ENCODE results near the gene PRTN3. TPM values are rescaled to one million over a fixed set of nuclear protein-coding genes. Genes with fewer than 3 reads are reported as not detected.
"Not testable (repeated sequence)": the region's sequence is repeated elsewhere in the genome, so short reads cannot be mapped to it uniquely, and the experiment has no call there.

PRTN3 gene
- total and polyA plus RNA-seq, 5 donors from 2014 or later, result not detected

- DNase-seq, result no peak
- H3K4me1 ChIP-seq (ENCODE audit: control insufficient read depth, insufficient read depth, low read length, poor library complexity, severe bottlenecking), result peaks cover 19% of the 10 kb centered on the region
- Mint-ChIP-seq H3K4me1 (peaks cover 4 to 53% (median 13%) of the 10 kb centered on the region in 4 donors), H3K36me3 (no peaks in the 10 kb centered on the region), H3K27me3 (peaks cover 5% of the 10 kb centered on the region), H3K4me3 (peak overlapping the region; percentile 32 to 82 (median 71)), H3K9me3 (no peaks in the 10 kb centered on the region), H3K27ac (peak overlapping the region in 2 of 3 donors; percentile 17 to 62)
- no peak for ATAC-seq (ENCODE audit: low read depth in 2 of 2)
- H3K27me3 ChIP-seq (ENCODE audit: control insufficient read depth, insufficient read depth, low read length), result no peaks in the 10 kb centered on the region
- H3K4me3 ChIP-seq (ENCODE audit: low read depth, low read length), result no peak overlapping the region
- no peak overlapping the region for H3K27ac ChIP-seq (ENCODE audit: insufficient read depth, low read length, poor library complexity, severe bottlenecking)
- peaks cover 40% of the 10 kb centered on the region for H3K36me3 ChIP-seq (ENCODE audit: control insufficient read depth, insufficient read depth, low read length)
- H3K9me3 ChIP-seq (ENCODE audit: control insufficient read depth in 2 of 2, low read length in 2 of 2), result no peaks in the 10 kb centered on the region
Observed at GRCh38 chr19:889662-890295, 49.0 kb downstream of the PRTN3 start.

GRCh38 chr19:890831-891230 is 50.0 kb downstream of the PRTN3 start:
- H3K36me3 Mint-ChIP-seq, result no peaks in the 10 kb centered on the region
- no peak for ATAC-seq (ENCODE audit: low read depth in 2 of 2)
- H3K4me1 Mint-ChIP-seq, result peaks cover 4 to 57% (median 14%) of the 10 kb centered on the region in 4 donors
- no peak overlapping the region for H3K27ac ChIP-seq (ENCODE audit: insufficient read depth, low read length, poor library complexity, severe bottlenecking)
- peaks cover 33% of the 10 kb centered on the region for H3K36me3 ChIP-seq (ENCODE audit: control insufficient read depth, insufficient read depth, low read length)
- H3K4me3 ChIP-seq (ENCODE audit: low read depth, low read length), result no peak overlapping the region
- no peaks in the 10 kb centered on the region for H3K9me3 ChIP-seq (ENCODE audit: control insufficient read depth in 2 of 2, low read length in 2 of 2)
- peak overlapping the region; percentile 75 to 80 (median 78) for H3K4me3 Mint-ChIP-seq
- peaks cover 5% of the 10 kb centered on the region for H3K27me3 Mint-ChIP-seq
- no peaks in the 10 kb centered on the region for H3K9me3 Mint-ChIP-seq
- H3K4me1 ChIP-seq (ENCODE audit: control insufficient read depth, insufficient read depth, low read length, poor library complexity, severe bottlenecking), result peaks cover 19% of the 10 kb centered on the region
- H3K27me3 ChIP-seq (ENCODE audit: control insufficient read depth, insufficient read depth, low read length), result no peaks in the 10 kb centered on the region
- peak overlapping the region; percentile 17 to 73 (median 52) for H3K27ac Mint-ChIP-seq
- DNase-seq, result no peak

- H3K9me3 ChIP-seq (ENCODE audit: control insufficient read depth in 2 of 2, low read length in 2 of 2); H3K36me3 Mint-ChIP-seq; H3K27me3 ChIP-seq (ENCODE audit: control insufficient read depth, insufficient read depth, low read length); ATAC-seq (ENCODE audit: low read depth in 2 of 2); H3K27me3 Mint-ChIP-seq; H3K9me3 Mint-ChIP-seq; DNase-seq: not testable (repeated sequence)
- Mint-ChIP-seq H3K27ac (peak overlapping the region in 2 of 3 donors; percentile 66 to 73), H3K4me1 (peaks cover 4 to 58% (median 14%) of the 10 kb centered on the region in 4 donors), H3K4me3 (peak overlapping the region; percentile 76 to 93 (median 84))
- H3K27ac ChIP-seq (ENCODE audit: insufficient read depth, low read length, poor library complexity, severe bottlenecking), result peak overlapping the region; percentile 88
- peaks cover 19% of the 10 kb centered on the region for H3K4me1 ChIP-seq (ENCODE audit: control insufficient read depth, insufficient read depth, low read length, poor library complexity, severe bottlenecking)
- peak overlapping the region; percentile 48 for H3K4me3 ChIP-seq (ENCODE audit: low read depth, low read length)
- H3K36me3 ChIP-seq (ENCODE audit: control insufficient read depth, insufficient read depth, low read length), result peaks cover 28% of the 10 kb centered on the region
Observed at GRCh38 chr19:891421-892200, 50.8 kb downstream of the PRTN3 start.

GRCh38 chr19:892243-892893 is 51.6 kb downstream of the PRTN3 start:
- no peak for ATAC-seq (ENCODE audit: low read depth in 2 of 2)
- Histone ChIP-seq H3K36me3 (ENCODE audit: control insufficient read depth, insufficient read depth, low read length) (peaks cover 30% of the 10 kb centered on the region), H3K9me3 (ENCODE audit: control insufficient read depth in 2 of 2, low read length in 2 of 2) (no peaks in the 10 kb centered on the region), H3K4me1 (ENCODE audit: control insufficient read depth, insufficient read depth, low read length, poor library complexity, severe bottlenecking) (peaks cover 19% of the 10 kb centered on the region), H3K4me3 (ENCODE audit: low read depth, low read length) (peak overlapping the region; percentile 48), H3K27me3 (ENCODE audit: control insufficient read depth, insufficient read depth, low read length) (no peaks in the 10 kb centered on the region), H3K27ac (ENCODE audit: insufficient read depth, low read length, poor library complexity, severe bottlenecking) (peak overlapping the region; percentile 88)
- Mint-ChIP-seq H3K36me3 (peaks cover 7% of the 10 kb centered on the region), H3K9me3 (no peaks in the 10 kb centered on the region), H3K27me3 (peaks cover 5% of the 10 kb centered on the region), H3K4me3 (peak overlapping the region; percentile 74 to 93 (median 84)), H3K27ac (peak overlapping the region; percentile 62 to 97 (median 66)), H3K4me1 (peaks cover 4 to 60% (median 14%) of the 10 kb centered on the region in 4 donors)
- no peak for DNase-seq

GRCh38 chr19:892894-893689 is 52.3 kb downstream of the PRTN3 start, which contains the start of the genes MED16 and RNU6-9:
MED16 (minus strand) TSS chr19:893187; CDS start chr19:891131, 2,056 bp downstream.
RNU6-9 (plus strand) TSS chr19:893484.
- H3K27ac Mint-ChIP-seq, result peak within 1 kb of the TSS; percentile 97 to 100 (median 99)
- peaks cover 7% of the 10 kb centered on the region for H3K36me3 Mint-ChIP-seq
- Histone ChIP-seq H3K4me3 (ENCODE audit: low read depth, low read length) (peak within 1 kb of the TSS; percentile 88), H3K4me1 (ENCODE audit: control insufficient read depth, insufficient read depth, low read length, poor library complexity, severe bottlenecking) (peaks cover 19% of the 10 kb centered on the region), H3K9me3 (ENCODE audit: control insufficient read depth in 2 of 2, low read length in 2 of 2) (no peaks in the 10 kb centered on the region), H3K27me3 (ENCODE audit: control insufficient read depth, insufficient read depth, low read length) (no peaks in the 10 kb centered on the region), H3K36me3 (ENCODE audit: control insufficient read depth, insufficient read depth, low read length) (peaks cover 30% of the 10 kb centered on the region), H3K27ac (ENCODE audit: insufficient read depth, low read length, poor library complexity, severe bottlenecking) (peak within 1 kb of the TSS; percentile 88)
- DNase-seq, result peak; percentile 86 to 96 (median 96)
- peak; percentile 83 for ATAC-seq (ENCODE audit: low read depth in 2 of 2)
- peak within 1 kb of the TSS; percentile 93 to 96 (median 94) for H3K4me3 Mint-ChIP-seq
- peaks cover 5% of the 10 kb centered on the region for H3K27me3 Mint-ChIP-seq
- no peaks in the 10 kb centered on the region for H3K9me3 Mint-ChIP-seq
- peaks cover 4 to 56% (median 14%) of the 10 kb centered on the region in 4 donors for H3K4me1 Mint-ChIP-seq

GRCh38 chr19:896434-896833 is 55.6 kb downstream of the PRTN3 start:
- H3K4me1 ChIP-seq (ENCODE audit: control insufficient read depth, insufficient read depth, low read length, poor library complexity, severe bottlenecking), result peaks cover 28% of the 10 kb centered on the region
- H3K4me3 Mint-ChIP-seq, result peak overlapping the region in 2 of 4 donors; percentile 63 to 75
- H3K27ac ChIP-seq (ENCODE audit: insufficient read depth, low read length, poor library complexity, severe bottlenecking), result no peak overlapping the region
- no peak overlapping the region for H3K4me3 ChIP-seq (ENCODE audit: low read depth, low read length)
- no peaks in the 10 kb centered on the region for H3K27me3 ChIP-seq (ENCODE audit: control insufficient read depth, insufficient read depth, low read length)
- H3K36me3 Mint-ChIP-seq, result peaks cover 7% of the 10 kb centered on the region
- peaks cover 4 to 41% (median 10%) of the 10 kb centered on the region in 4 donors for H3K4me1 Mint-ChIP-seq
- ATAC-seq (ENCODE audit: low read depth in 2 of 2), result no peak
- no peak for DNase-seq
- peaks cover 5% of the 10 kb centered on the region for H3K27me3 Mint-ChIP-seq
- peaks cover 0 to 2% (median 0%) of the 10 kb centered on the region in 7 donors for H3K9me3 Mint-ChIP-seq
- H3K9me3 ChIP-seq (ENCODE audit: control insufficient read depth in 2 of 2, low read length in 2 of 2), result no peaks in the 10 kb centered on the region
- peak overlapping the region; percentile 42 to 86 (median 82) for H3K27ac Mint-ChIP-seq
- H3K36me3 ChIP-seq (ENCODE audit: control insufficient read depth, insufficient read depth, low read length), result peaks cover 27% of the 10 kb centered on the region

GRCh38 chr19:896999-897398 is 56.2 kb downstream of the PRTN3 start:
- no peaks in the 10 kb centered on the region for H3K27me3 ChIP-seq (ENCODE audit: control insufficient read depth, insufficient read depth, low read length)
- no peak overlapping the region for H3K4me3 ChIP-seq (ENCODE audit: low read depth, low read length)
- Mint-ChIP-seq H3K4me3 (peak overlapping the region in 1 of 4 donors; percentile 75), H3K27ac (peak overlapping the region in 2 of 3 donors; percentile 52 to 86), H3K36me3 (peaks cover 7% of the 10 kb centered on the region), H3K4me1 (peaks cover 4 to 42% (median 10%) of the 10 kb centered on the region in 4 donors), H3K9me3 (peaks cover 0 to 2% (median 0%) of the 10 kb centered on the region in 7 donors), H3K27me3 (peaks cover 5% of the 10 kb centered on the region)
- peaks cover 31% of the 10 kb centered on the region for H3K36me3 ChIP-seq (ENCODE audit: control insufficient read depth, insufficient read depth, low read length)
- H3K27ac ChIP-seq (ENCODE audit: insufficient read depth, low read length, poor library complexity, severe bottlenecking), result no peak overlapping the region
- DNase-seq (no peak), ATAC-seq (ENCODE audit: low read depth in 2 of 2) (no peak)
- peaks cover 26% of the 10 kb centered on the region for H3K4me1 ChIP-seq (ENCODE audit: control insufficient read depth, insufficient read depth, low read length, poor library complexity, severe bottlenecking)
- H3K9me3 ChIP-seq (ENCODE audit: control insufficient read depth in 2 of 2, low read length in 2 of 2), result no peaks in the 10 kb centered on the region
